ENCODE results near the gene ATOH1.

Gene ATOH1

DNA sequence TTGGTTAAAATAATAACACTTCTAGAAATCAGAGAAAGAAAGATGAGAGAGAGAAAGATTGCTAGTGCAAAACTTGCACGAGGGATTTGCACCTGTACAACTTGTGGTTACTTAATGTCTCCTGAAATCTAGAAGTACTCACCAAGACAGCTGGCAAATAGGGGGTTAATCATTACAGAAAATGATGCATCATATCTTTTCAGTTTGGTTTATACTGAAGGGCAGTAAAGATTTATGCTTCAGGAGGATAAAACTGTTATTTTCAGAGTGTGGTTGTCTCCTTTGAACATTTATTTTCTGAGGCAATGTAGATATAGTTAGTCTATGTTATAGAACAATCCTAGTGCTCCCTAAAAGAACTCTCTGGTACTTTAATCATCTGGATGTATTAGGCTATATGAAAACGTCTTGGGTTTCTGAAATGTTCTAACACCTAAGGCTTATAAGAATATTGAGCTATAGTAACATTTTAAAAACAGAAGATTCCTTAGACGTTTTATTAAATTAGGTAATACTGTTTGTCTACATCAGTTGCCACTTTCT is 13.3 kb downstream of the ATOH1 start:
- Histone ChIP-seq H3K9me2 (replicated peaks; ENCODE audit: insufficient read depth, low read length) (no peaks in the 10 kb centered on the region), H3F3A (ENCODE audit: insufficient read depth) (no peaks in the 10 kb centered on the region), H3K9ac (ENCODE audit: low read length) (no peak overlapping the region), H2AFZ (ENCODE audit: low read depth, low read length, severe bottlenecking) (no peak overlapping the region), H3K36me3 (ENCODE audit: low read length) (no peaks in the 10 kb centered on the region), H3K4me2 (ENCODE audit: low read depth, low read length, poor library complexity, severe bottlenecking) (no peak overlapping the region), H3K27me3 (ENCODE audit: low read length) (no peaks in the 10 kb centered on the region), H3K9me3 (ENCODE audit: insufficient read depth, low read length) (no peaks in the 10 kb centered on the region), H3K4me3 (ENCODE audit: insufficient read depth, low read length, poor library complexity, severe bottlenecking) (no peak overlapping the region), H3K27ac (ENCODE audit: low read depth, low read length) (no peak overlapping the region), H3K79me2 (ENCODE audit: insufficient read depth, low read length) (no peaks in the 10 kb centered on the region), H4K20me1 (ENCODE audit: low read depth, low read length) (no peaks in the 10 kb centered on the region)
- TF ChIP-seq EZH2phosphoT487 (conservative IDR thresholded peaks at IDR 0.05; ENCODE audit: low read length), result no peak
- TF ChIP-seq, protein P1, sequence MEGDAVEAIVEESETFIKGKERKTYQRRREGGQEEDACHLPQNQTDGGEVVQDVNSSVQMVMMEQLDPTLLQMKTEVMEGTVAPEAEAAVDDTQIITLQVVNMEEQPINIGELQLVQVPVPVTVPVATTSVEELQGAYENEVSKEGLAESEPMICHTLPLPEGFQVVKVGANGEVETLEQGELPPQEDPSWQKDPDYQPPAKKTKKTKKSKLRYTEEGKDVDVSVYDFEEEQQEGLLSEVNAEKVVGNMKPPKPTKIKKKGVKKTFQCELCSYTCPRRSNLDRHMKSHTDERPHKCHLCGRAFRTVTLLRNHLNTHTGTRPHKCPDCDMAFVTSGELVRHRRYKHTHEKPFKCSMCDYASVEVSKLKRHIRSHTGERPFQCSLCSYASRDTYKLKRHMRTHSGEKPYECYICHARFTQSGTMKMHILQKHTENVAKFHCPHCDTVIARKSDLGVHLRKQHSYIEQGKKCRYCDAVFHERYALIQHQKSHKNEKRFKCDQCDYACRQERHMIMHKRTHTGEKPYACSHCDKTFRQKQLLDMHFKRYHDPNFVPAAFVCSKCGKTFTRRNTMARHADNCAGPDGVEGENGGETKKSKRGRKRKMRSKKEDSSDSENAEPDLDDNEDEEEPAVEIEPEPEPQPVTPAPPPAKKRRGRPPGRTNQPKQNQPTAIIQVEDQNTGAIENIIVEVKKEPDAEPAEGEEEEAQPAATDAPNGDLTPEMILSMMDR (IDR thresholded peaks at IDR 0.05; ENCODE audit: insufficient read depth, low read length, poor library complexity, severe bottlenecking), result no peak

DNA sequence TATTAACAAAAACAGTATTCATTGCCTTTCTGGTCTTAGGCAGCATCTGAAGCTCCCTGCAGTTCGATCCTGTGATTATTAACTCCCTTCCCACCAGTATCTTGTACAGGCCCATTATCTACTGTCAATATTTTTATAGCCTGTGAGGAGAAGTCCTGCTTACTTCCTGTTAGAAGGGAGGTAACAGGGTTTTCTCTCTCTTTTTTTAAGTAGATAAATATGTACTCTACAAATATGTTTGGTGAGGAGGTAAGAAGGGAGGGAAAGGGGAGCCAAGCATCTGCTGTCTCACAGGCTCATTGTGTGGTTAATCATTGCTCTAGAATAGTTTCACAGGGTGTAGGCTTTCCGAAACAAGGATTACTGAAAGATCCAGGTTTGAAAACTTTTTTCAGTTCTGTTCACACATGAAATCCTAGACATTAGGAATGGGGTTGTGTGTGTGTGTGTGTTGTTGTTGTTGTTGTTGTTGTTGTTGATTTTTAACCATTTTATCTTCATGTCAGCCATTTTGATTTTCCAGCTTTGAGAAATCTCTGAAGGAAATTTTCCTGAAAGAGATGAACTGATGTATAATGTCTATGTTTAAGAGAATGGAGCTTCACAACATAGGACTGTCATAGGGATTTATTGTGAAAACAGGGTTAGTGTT is 14.2 kb downstream of the ATOH1 start:
- H3K4me2 ChIP-seq (ENCODE audit: low read depth, low read length, poor library complexity, severe bottlenecking), result no peak overlapping the region
- no peaks in the 10 kb centered on the region for H3K36me3 ChIP-seq (ENCODE audit: low read length)
- no peaks in the 10 kb centered on the region for H3K9me2 ChIP-seq (replicated peaks; ENCODE audit: insufficient read depth, low read length)
- no peaks in the 10 kb centered on the region for H3F3A ChIP-seq (ENCODE audit: insufficient read depth)
- H3K79me2 ChIP-seq (ENCODE audit: insufficient read depth, low read length), result no peaks in the 10 kb centered on the region
- H3K4me3 ChIP-seq (ENCODE audit: insufficient read depth, low read length, poor library complexity, severe bottlenecking), result no peak overlapping the region
- no peak overlapping the region for H2AFZ ChIP-seq (ENCODE audit: low read depth, low read length, severe bottlenecking)
- TF ChIP-seq, protein P1 (IDR thresholded peaks at IDR 0.05; ENCODE audit: insufficient read depth, low read length, poor library complexity, severe bottlenecking), result no peak
- TF ChIP-seq EZH2phosphoT487 (conservative IDR thresholded peaks at IDR 0.05; ENCODE audit: low read length), result no peak
- H3K27ac ChIP-seq (ENCODE audit: low read depth, low read length), result no peak overlapping the region
- no peak overlapping the region for H3K9ac ChIP-seq (ENCODE audit: low read length)
- no peaks in the 10 kb centered on the region for H4K20me1 ChIP-seq (ENCODE audit: low read depth, low read length)
- H3K9me3 ChIP-seq (ENCODE audit: insufficient read depth, low read length), result no peaks in the 10 kb centered on the region
- no peaks in the 10 kb centered on the region for H3K27me3 ChIP-seq (ENCODE audit: low read length)

DNA sequence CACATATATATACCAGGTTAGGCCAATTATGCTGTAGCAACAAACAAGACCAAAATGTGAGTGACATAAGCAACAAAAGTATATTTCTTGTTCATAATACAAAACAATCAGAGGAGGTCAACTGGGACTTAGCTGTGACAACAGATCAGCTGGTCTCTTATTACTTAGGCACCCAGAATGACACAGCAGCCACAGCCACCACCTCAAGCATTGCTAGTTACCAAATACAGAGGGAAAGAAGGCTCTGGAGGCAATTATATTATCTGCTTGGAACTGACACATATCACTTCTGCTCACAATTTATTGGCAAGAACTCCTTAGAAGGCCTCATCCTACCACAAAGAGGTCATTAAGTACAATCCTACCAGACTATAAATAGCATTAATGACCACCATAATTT is 15.2 kb downstream of the ATOH1 start:
- Histone ChIP-seq H4K20me1 (ENCODE audit: low read depth, low read length) (no peaks in the 10 kb centered on the region), H3K4me3 (ENCODE audit: insufficient read depth, low read length, poor library complexity, severe bottlenecking) (no peak overlapping the region), H2AFZ (ENCODE audit: low read depth, low read length, severe bottlenecking) (no peak overlapping the region), H3K9me2 (replicated peaks; ENCODE audit: insufficient read depth, low read length) (no peaks in the 10 kb centered on the region), H3K36me3 (ENCODE audit: low read length) (no peaks in the 10 kb centered on the region), H3K4me2 (ENCODE audit: low read depth, low read length, poor library complexity, severe bottlenecking) (no peak overlapping the region), H3K27ac (ENCODE audit: low read depth, low read length) (no peak overlapping the region), H3K27me3 (ENCODE audit: low read length) (no peaks in the 10 kb centered on the region), H3K79me2 (ENCODE audit: insufficient read depth, low read length) (no peaks in the 10 kb centered on the region), H3K9ac (ENCODE audit: low read length) (no peak overlapping the region), H3K9me3 (ENCODE audit: insufficient read depth, low read length) (no peaks in the 10 kb centered on the region), H3F3A (ENCODE audit: insufficient read depth) (no peaks in the 10 kb centered on the region)
- no peak for TF ChIP-seq EZH2phosphoT487 (conservative IDR thresholded peaks at IDR 0.05; ENCODE audit: low read length)
- TF ChIP-seq, protein P1 (IDR thresholded peaks at IDR 0.05; ENCODE audit: insufficient read depth, low read length, poor library complexity, severe bottlenecking), result no peak

Measured in SU-DHL-6 (cell line).